Urinary bladder (tissue), 4 donors: ENCODE data around the gene ZNF548. TPM values are rescaled to one million over a fixed set of nuclear protein-coding genes. Genes with fewer than 3 reads are reported as not detected.

Experiments used
- DNase-seq: peaks from one replicate; pipeline ENCODE4 v3.0.0-alpha.2; 2015; ENCODE audit errors: extremely low spot score
- H3K27ac ChIP-seq: one replicate; pipeline ENCODE4 v1.5.1; 2013; ENCODE audit warnings: low read depth, mild to moderate bottlenecking, moderate library complexity
- H3K36me3 ChIP-seq: one replicate; pipeline ENCODE4 v1.6.1; 2013; ENCODE audit warnings: mild to moderate bottlenecking, moderate library complexity; ENCODE audit not compliant: insufficient read depth
- H3K4me1 ChIP-seq: one replicate; pipeline ENCODE4 v1.6.1; 2013; ENCODE audit warnings: mild to moderate bottlenecking, moderate library complexity; ENCODE audit not compliant: insufficient read depth
- H3K4me3 ChIP-seq: one replicate; pipeline ENCODE4 v1.5.1; 2013; ENCODE audit warnings: low read depth, low read length
- WGBS: extraction: QIAGEN DNeasy Blood & Tissue Kit; methylation state at CpG from one replicate; pipeline ENCODE4 v1.1.7; 2013; 5-methylcytosine and 5-hydroxymethylcytosine counted together
- polyA plus RNA-seq: library from polyadenylated mRNA; stranded (reverse); fragments of 200-250 nt; gene quantifications from one replicate; pipeline ENCODE4 v1.2.3, GENCODE V29; 2013
- total RNA-seq: library from RNA; depleted of rRNA; stranded (reverse); fragments of >200 nt; gene quantifications from one replicate; pipeline ENCODE4 v1.2.3, GENCODE V29; 2014
- donor health status: healthy with polysubstance abuse.
- donor health status: healthy.

Gene ZNF548
- total RNA-seq (35.1 TPM), polyA plus RNA-seq (16.2 TPM)

GRCh38 chr19:57389730-57390598, at the start of gene ZNF548:
Gene ZNF548 (plus strand): TSS chr19:57389854. CDS start chr19:57390100, 246 bp downstream.
- DNase-seq: peak; percentile 96
- no peaks in the 10 kb centered on the region for H3K36me3 ChIP-seq
- H3K27ac ChIP-seq: peak within 1 kb of the TSS; percentile 90
- peaks cover 2% of the 10 kb centered on the region for H3K4me1 ChIP-seq
- WGBS: under 1% methylated on average over 50 of the region's 50 CpGs
- peak within 1 kb of the TSS; percentile 79 for H3K4me3 ChIP-seq

- Histone ChIP-seq H3K27ac (no peak overlapping the region), H3K36me3 (no peaks in the 10 kb centered on the region), H3K4me1 (no peaks in the 10 kb centered on the region), H3K4me3 (no peak overlapping the region)
- DNase-seq: no peak
- WGBS: 64% methylated on average over 6 of the region's 6 CpGs
Measured at GRCh38 chr19:57342582-57342981, 47.1 kb upstream of the ZNF548 start.

GRCh38 chr19:57348136-57348535, 41.5 kb upstream of the ZNF548 start:
- Histone ChIP-seq H3K27ac (no peak overlapping the region), H3K36me3 (no peaks in the 10 kb centered on the region), H3K4me3 (no peak overlapping the region), H3K4me1 (no peaks in the 10 kb centered on the region)
- 53% methylated on average over 3 of the region's 3 CpGs for WGBS
- DNase-seq: no peak

- WGBS: 1% methylated on average over 57 of the region's 57 CpGs
- Histone ChIP-seq H3K27ac (peak within 1 kb of the TSS; percentile 44), H3K4me1 (no peaks in the 10 kb centered on the region), H3K36me3 (peaks cover 4% of the 10 kb centered on the region), H3K4me3 (peak within 1 kb of the TSS; percentile 89)
- DNase-seq: peak; percentile 93
Measured at GRCh38 chr19:57350877-57351805, 38.5 kb upstream of the ZNF548 start, which contains the start of gene ZNF304. Gene ZNF304 (plus strand): TSS chr19:57351271. CDS start chr19:57351665, 394 bp downstream.

- Histone ChIP-seq H3K36me3 (peaks cover 5% of the 10 kb centered on the region), H3K27ac (no peak overlapping the region), H3K4me3 (peak overlapping the region; percentile 89), H3K4me1 (no peaks in the 10 kb centered on the region)
- WGBS: 19% methylated on average over 7 of the region's 7 CpGs
- no peak for DNase-seq
Measured at GRCh38 chr19:57351867-57352266, 37.8 kb upstream of the ZNF548 start.

GRCh38 chr19:57355916-57356315, 33.7 kb upstream of the ZNF548 start:
- H3K4me3 ChIP-seq: no peak overlapping the region
- H3K4me1 ChIP-seq: no peaks in the 10 kb centered on the region
- WGBS: 77% methylated on average over 4 of the region's 4 CpGs
- H3K36me3 ChIP-seq: peaks cover 7% of the 10 kb centered on the region
- DNase-seq: no peak
- H3K27ac ChIP-seq: no peak overlapping the region

- H3K4me1 ChIP-seq: no peaks in the 10 kb centered on the region
- 98% methylated on average over 5 of the region's 5 CpGs for WGBS
- no peak for DNase-seq
- H3K27ac ChIP-seq: no peak overlapping the region
- H3K36me3 ChIP-seq: peaks cover 7% of the 10 kb centered on the region
- H3K4me3 ChIP-seq: no peak overlapping the region
Measured at GRCh38 chr19:57357406-57357805, 32.2 kb upstream of the ZNF548 start.

GRCh38 chr19:57359300-57359699, 30.4 kb upstream of the ZNF548 start:
- DNase-seq: no peak
- Histone ChIP-seq H3K36me3 (peaks cover 7% of the 10 kb centered on the region), H3K4me1 (no peaks in the 10 kb centered on the region), H3K4me3 (no peak overlapping the region), H3K27ac (no peak overlapping the region)

GRCh38 chr19:57362419-57362818, 27.2 kb upstream of the ZNF548 start:
- Histone ChIP-seq H3K4me1 (no peaks in the 10 kb centered on the region), H3K36me3 (no peaks in the 10 kb centered on the region), H3K27ac (no peak overlapping the region), H3K4me3 (peak overlapping the region; percentile 4)
- DNase-seq: no peak
- 58% methylated on average over 2 of the region's 2 CpGs for WGBS

GRCh38 chr19:57362997-57363687, 26.5 kb upstream of the ZNF548 start, which contains the start of the genes TRAPPC2B and ZNF547:
Gene TRAPPC2B (plus strand): TSS chr19:57363551. CDS start chr19:57364834, 1,283 bp downstream.
Gene ZNF547 (plus strand): TSS chr19:57363551. CDS start chr19:57368556, 5,005 bp downstream.
- peak; percentile 99 for DNase-seq
- Histone ChIP-seq H3K4me3 (peak within 1 kb of the TSS; percentile 63), H3K27ac (peak within 1 kb of the TSS; percentile 91), H3K36me3 (peaks cover under 1% of the 10 kb centered on the region), H3K4me1 (no peaks in the 10 kb centered on the region)
- under 1% methylated on average over 47 of the region's 47 CpGs for WGBS

- 1% methylated on average over 18 of the region's 18 CpGs for WGBS
- peaks cover 2% of the 10 kb centered on the region for H3K36me3 ChIP-seq
- peak overlapping the region; percentile 63 for H3K4me3 ChIP-seq
- peak overlapping the region; percentile 91 for H3K27ac ChIP-seq
- no peak for DNase-seq
- no peaks in the 10 kb centered on the region for H3K4me1 ChIP-seq
Measured at GRCh38 chr19:57363688-57364181, 25.9 kb upstream of the ZNF548 start.

GRCh38 chr19:57366776-57367175, 22.9 kb upstream of the ZNF548 start:
- no peaks in the 10 kb centered on the region for H3K4me1 ChIP-seq

GRCh38 chr19:57374179-57374578, 15.5 kb upstream of the ZNF548 start:
- Histone ChIP-seq H3K27ac (no peak overlapping the region), H3K4me3 (no peak overlapping the region), H3K4me1 (no peaks in the 10 kb centered on the region), H3K36me3 (peaks cover 5% of the 10 kb centered on the region)
- WGBS: 97% methylated on average over 6 of the region's 6 CpGs
- DNase-seq: no peak

More at GRCh38 chr19:57366776-57367175, 22.9 kb upstream of the ZNF548 start:
- Histone ChIP-seq H3K27ac (no peak overlapping the region), H3K4me3 (no peak overlapping the region), H3K36me3 (peaks cover 2% of the 10 kb centered on the region)
- DNase-seq: no peak
- 90% methylated on average over 2 of the region's 2 CpGs for WGBS
